Measurements from ENCODE around the gene HPSE2.

- TF ChIP-seq CTCF (IDR thresholded peaks at IDR 0.05) (no peak), EZH2 (IDR thresholded peaks at IDR 0.05; ENCODE audit: borderline replicate concordance, insufficient read depth, low read depth, low read length, poor library complexity, severe bottlenecking) (no peak)
Observed at GRCh38 chr10:98963608-98964007, 272.0 kb downstream of the HPSE2 start.
